HepG2 (cell line): Measurements from ENCODE around the gene COL9A2. TPM values are rescaled to one million over a fixed set of nuclear protein-coding genes. Genes with fewer than 3 reads are reported as not detected.

Source experiments
- DMTF1 ChIP-seq: sonication (generic); formaldehyde crosslinking; IDR thresholded peaks from 2 replicates; pipeline ENCODE4 v1.4.0; 2020; ENCODE audit warnings: mild to moderate bottlenecking, missing genetic modification reagents
- FOXO1 ChIP-seq: sonication (generic); formaldehyde crosslinking; IDR thresholded peaks from 2 replicates; pipeline ENCODE4 v1.4.0; 2020; ENCODE audit warnings: missing genetic modification reagents
- GTF3A ChIP-seq: sonication (generic); formaldehyde crosslinking; conservative IDR thresholded peaks from 2 replicates; pipeline ENCODE4 v1.4.0; 2020; ENCODE audit warnings: mild to moderate bottlenecking, missing genetic modification reagents
- KMT2A ChIP-seq: sonication (generic); formaldehyde crosslinking; IDR thresholded peaks from 2 replicates; pipeline ENCODE4 v1.4.0; 2020; ENCODE audit warnings: missing genetic modification reagents
- NR2F6 ChIP-seq, 2 experiments: IDR thresholded peaks; 2 replicates each; pipeline ENCODE4 v1.6.1; 2016; ENCODE audit warnings: antibody characterized with exemption in 1 of 2, mild to moderate bottlenecking in 1 of 2
- POLR2AphosphoS5 ChIP-seq: IDR thresholded peaks from 2 replicates; pipeline ENCODE4 v1.6.1; 2012; ENCODE audit warnings: low read depth, low read length
- RNF2 ChIP-seq: fragments of 450-650 bp; conservative IDR thresholded peaks from 2 replicates; pipeline ENCODE4 v1.6.1; 2016; ENCODE audit warnings: low read depth
- YY1 ChIP-seq: IDR thresholded peaks from 2 replicates; pipeline ENCODE4 v1.6.1; 2011; ENCODE audit warnings: low read length, low read depth, moderate library complexity, mild to moderate bottlenecking; ENCODE audit not compliant: insufficient read depth, insufficient replicate concordance
- ZC3H4 ChIP-seq: sonication (generic); formaldehyde crosslinking; IDR thresholded peaks from 2 replicates; pipeline ENCODE4 v1.4.0; 2020; ENCODE audit warnings: missing genetic modification reagents, borderline replicate concordance
- ZNF34 ChIP-seq: sonication (generic); formaldehyde crosslinking; IDR thresholded peaks from 2 replicates; pipeline ENCODE4 v1.4.0; 2020; ENCODE audit warnings: mild to moderate bottlenecking, missing genetic modification reagents, borderline replicate concordance
- ZNF556 ChIP-seq: sonication (generic); formaldehyde crosslinking; IDR thresholded peaks from 2 replicates; pipeline ENCODE4 v1.4.0; 2020; ENCODE audit warnings: mild to moderate bottlenecking, missing genetic modification reagents, borderline replicate concordance
- ZNF709 ChIP-seq: sonication (generic); formaldehyde crosslinking; IDR thresholded peaks from 2 replicates; pipeline ENCODE4 v1.5.0; 2020; ENCODE audit warnings: mild to moderate bottlenecking, missing genetic modification reagents
- ZNF839 ChIP-seq: sonication (generic); formaldehyde crosslinking; IDR thresholded peaks from 2 replicates; pipeline ENCODE4 v1.4.0; 2020; ENCODE audit warnings: missing genetic modification reagents, mild to moderate bottlenecking, borderline replicate concordance
- polyA plus RNA-seq, 8 experiments: library from polyadenylated mRNA; depleted of rRNA in 3 of 8; stranded (reverse) in 7 of 8; unstranded in 1 of 8; fragments of >200 nt; fragmentation: Illumina TruSeq in 4 of 8; extraction: Trizol in 4 of 8; gene quantifications; 2 replicates each; pipeline versions ENCODE4 v1.2.1 to v1.2.3, GENCODE V29; 2011 to 2016; ENCODE audit warnings: low read depth in 4 of 8, missing spikeins in 1 of 8, mixed read lengths in 1 of 8; ENCODE audit not compliant: insufficient read depth in 1 of 8
- total RNA-seq, 5 experiments: library from RNA; depleted of rRNA; stranded (reverse); fragments of >200 nt; fragmentation: Illumina TruSeq; extraction: Trizol; gene quantifications; 2 replicates each; pipeline ENCODE4 v1.2.3, GENCODE V29; 2016; ENCODE audit warnings: low read depth in 1 of 5
- TF ChIP-seq, protein P1 (sequence below): sonication (generic); IDR thresholded peaks from 2 replicates; pipeline ENCODE4 v1.6.1; 2016; ENCODE audit warnings: low read depth, borderline replicate concordance
- TF ChIP-seq, protein P2 (sequence below): sonication (generic); formaldehyde crosslinking; IDR thresholded peaks from 2 replicates; pipeline ENCODE4 v1.4.0; 2020; ENCODE audit warnings: mild to moderate bottlenecking, missing genetic modification reagents

COL9A2 gene
- total and polyA plus RNA-seq, 2 of the 13 experiments (the other 11 are each of a cell fraction or from before 2014, with no cell fraction given): 20.2 to 26.9 TPM

DNA sequence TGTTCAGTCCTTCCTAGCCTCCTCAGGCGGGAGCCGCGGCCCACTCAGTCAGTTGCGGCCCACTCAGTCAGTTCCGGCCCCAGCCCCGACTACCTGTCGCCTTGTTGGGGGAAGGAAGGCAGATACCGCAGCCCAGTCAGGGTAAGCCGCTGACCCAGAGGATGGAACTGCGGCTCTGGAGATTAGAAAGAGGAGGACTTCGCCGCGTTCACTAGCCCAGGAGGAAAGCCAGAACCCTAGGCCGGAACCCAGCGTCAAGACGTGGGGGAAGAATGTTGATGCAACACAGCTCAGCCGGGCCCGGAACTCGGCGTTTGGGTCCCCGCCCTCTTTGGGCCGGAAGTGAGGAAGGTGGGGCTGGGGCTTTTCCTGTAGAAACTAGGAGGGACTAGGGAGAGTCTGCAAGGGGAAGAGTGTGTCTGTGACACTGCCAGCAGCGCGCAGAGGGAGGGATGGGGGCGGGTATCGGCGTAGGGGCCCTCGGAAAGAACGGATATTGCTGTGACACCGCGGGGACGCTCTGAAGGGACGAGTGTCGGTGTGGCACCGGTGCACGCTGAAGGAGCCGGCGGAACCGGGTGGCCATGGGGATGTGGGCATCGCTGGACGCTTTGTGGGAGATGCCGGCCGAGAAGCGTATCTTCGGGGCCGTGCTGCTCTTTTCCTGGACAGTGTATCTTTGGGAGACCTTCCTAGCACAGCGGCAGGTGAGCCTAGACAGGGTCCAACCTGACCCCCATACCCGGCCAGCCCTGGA, 59.2 kb downstream of the COL9A2 start, which contains the start of gene ZMPSTE24 (continued):
- TF ChIP-seq, protein P1, sequence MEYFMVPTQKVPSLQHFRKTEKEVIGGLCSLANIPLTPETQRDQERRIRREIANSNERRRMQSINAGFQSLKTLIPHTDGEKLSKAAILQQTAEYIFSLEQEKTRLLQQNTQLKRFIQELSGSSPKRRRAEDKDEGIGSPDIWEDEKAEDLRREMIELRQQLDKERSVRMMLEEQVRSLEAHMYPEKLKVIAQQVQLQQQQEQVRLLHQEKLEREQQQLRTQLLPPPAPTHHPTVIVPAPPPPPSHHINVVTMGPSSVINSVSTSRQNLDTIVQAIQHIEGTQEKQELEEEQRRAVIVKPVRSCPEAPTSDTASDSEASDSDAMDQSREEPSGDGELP: peak; percentile 40; the same call in 1 of the 2 replicates
- TF ChIP-seq POLR2AphosphoS5: peak; percentile 82
- TF ChIP-seq ZNF34 (CRISPR knock-in tag): peak; percentile 99
- no peak for TF ChIP-seq DMTF1
- TF ChIP-seq, protein P2, sequence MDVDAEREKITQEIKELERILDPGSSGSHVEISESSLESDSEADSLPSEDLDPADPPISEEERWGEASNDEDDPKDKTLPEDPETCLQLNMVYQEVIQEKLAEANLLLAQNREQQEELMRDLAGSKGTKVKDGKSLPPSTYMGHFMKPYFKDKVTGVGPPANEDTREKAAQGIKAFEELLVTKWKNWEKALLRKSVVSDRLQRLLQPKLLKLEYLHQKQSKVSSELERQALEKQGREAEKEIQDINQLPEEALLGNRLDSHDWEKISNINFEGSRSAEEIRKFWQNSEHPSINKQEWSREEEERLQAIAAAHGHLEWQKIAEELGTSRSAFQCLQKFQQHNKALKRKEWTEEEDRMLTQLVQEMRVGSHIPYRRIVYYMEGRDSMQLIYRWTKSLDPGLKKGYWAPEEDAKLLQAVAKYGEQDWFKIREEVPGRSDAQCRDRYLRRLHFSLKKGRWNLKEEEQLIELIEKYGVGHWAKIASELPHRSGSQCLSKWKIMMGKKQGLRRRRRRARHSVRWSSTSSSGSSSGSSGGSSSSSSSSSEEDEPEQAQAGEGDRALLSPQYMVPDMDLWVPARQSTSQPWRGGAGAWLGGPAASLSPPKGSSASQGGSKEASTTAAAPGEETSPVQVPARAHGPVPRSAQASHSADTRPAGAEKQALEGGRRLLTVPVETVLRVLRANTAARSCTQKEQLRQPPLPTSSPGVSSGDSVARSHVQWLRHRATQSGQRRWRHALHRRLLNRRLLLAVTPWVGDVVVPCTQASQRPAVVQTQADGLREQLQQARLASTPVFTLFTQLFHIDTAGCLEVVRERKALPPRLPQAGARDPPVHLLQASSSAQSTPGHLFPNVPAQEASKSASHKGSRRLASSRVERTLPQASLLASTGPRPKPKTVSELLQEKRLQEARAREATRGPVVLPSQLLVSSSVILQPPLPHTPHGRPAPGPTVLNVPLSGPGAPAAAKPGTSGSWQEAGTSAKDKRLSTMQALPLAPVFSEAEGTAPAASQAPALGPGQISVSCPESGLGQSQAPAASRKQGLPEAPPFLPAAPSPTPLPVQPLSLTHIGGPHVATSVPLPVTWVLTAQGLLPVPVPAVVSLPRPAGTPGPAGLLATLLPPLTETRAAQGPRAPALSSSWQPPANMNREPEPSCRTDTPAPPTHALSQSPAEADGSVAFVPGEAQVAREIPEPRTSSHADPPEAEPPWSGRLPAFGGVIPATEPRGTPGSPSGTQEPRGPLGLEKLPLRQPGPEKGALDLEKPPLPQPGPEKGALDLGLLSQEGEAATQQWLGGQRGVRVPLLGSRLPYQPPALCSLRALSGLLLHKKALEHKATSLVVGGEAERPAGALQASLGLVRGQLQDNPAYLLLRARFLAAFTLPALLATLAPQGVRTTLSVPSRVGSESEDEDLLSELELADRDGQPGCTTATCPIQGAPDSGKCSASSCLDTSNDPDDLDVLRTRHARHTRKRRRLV (CRISPR knock-in tag): peak; percentile 94
- TF ChIP-seq GTF3A: no peak; the same call in 1 of the 2 replicates
- TF ChIP-seq KMT2A: peak; percentile 99
- no peak for TF ChIP-seq ZC3H4 (CRISPR knock-in tag)
- no peak; the same call in 1 of the 2 replicates for TF ChIP-seq ZNF709 (CRISPR knock-in tag)
- peak; percentile 53 for TF ChIP-seq FOXO1 (CRISPR knock-in tag)
- peak; percentile 99 for TF ChIP-seq ZNF556 (CRISPR knock-in tag)
- 0 out of 2 replicates have a peak, but pooled peaks have one; percentile 22 for TF ChIP-seq RNF2
- TF ChIP-seq YY1: peak; percentile 84
- no peak for TF ChIP-seq NR2F6 (IDR thresholded peaks at IDR 0.05)
- TF ChIP-seq NR2F6 (CRISPR knock-in tag; IDR thresholded peaks at IDR 0.05): peak; percentile 65; the same call in 1 of the 2 replicates
- no peak for TF ChIP-seq ZNF839 (CRISPR knock-in tag)
